HG02885 (cell line): ENCODE results near the gene CRELD2.

Experiments used
- ATAC-seq: cut with Tn5 transposase; IDR thresholded peaks from one replicate; pipeline ENCODE4 v1.9.1; 2021; ENCODE audit warnings: mild to moderate bottlenecking; ENCODE audit not compliant: unreplicated experiment, poor library complexity

The CRELD2 gene

GRCh38 chr22:49966041-49966773, 47.8 kb downstream of the CRELD2 start:
- ATAC-seq: no peak

- no peak for ATAC-seq
Measured at GRCh38 chr22:49966774-49967705, 48.6 kb downstream of the CRELD2 start.

DNA sequence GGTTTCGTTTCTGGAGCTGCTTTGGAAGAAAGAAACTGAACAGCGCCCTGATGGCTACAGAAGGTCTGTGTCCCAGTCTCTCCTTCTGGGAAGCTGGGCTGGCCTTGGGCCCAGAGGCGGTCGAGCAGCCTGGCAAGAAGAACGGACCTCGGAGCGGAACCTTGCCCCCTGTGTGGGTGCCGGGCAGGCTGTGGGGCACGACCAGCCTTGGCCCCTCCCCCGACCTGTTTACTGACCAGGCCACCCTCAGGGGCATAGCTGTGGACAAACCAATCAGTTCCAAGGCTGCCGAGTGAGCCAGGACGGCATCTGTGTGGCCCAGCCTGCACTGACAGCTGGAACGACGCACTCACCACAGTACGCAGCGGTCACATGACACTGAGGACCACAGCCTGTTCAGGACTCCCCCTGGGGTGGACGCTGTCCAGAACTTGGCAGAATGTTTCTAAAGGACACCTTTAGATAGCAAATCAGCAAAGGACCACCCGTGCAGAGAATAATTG, 49.3 kb downstream of the CRELD2 start:
- ATAC-seq: no peak

- no peak for ATAC-seq
Measured at GRCh38 chr22:49968313-49968830, 49.9 kb downstream of the CRELD2 start.

DNA sequence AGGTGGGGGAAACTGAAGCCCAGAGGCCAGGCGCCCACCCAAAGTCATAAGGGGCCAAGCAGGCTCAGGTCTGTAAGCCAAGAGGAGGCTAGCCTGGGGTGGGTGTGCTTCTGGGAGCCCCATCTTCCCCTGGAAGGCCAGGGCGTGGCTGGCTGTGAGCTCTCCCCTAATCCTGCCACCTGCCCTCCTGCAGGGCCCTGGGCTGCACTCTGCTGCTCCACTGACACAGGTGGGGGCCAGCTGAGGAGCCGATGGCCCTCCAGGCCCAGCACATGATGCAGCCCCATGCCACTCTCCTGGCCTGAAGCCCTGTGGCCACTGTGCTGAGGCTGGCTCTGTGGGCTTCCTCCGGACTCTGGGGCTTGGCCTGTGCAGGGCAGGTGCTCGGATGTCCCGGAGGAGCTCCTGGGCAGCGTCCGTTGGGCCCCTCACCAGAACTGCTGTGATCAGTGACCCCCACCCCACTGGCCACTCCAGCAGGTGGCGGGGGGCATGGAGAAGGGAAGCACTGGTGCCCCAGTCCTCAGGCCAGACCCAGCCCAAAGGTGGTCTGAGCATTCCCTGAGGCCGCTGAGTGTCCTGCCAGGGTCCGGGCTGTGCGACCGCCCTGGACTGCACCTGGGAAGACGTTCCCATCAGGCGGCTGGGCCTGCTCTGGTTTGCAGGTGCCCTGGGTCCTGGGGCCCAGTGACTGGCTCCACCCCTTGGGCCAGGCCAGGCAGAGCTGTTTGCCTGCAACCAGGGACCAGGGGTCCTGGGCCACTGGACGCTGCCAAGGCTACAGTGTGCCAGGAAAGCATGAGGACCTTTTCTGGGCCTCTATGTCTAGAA, 50.6 kb downstream of the CRELD2 start:
- no peak for ATAC-seq

DNA sequence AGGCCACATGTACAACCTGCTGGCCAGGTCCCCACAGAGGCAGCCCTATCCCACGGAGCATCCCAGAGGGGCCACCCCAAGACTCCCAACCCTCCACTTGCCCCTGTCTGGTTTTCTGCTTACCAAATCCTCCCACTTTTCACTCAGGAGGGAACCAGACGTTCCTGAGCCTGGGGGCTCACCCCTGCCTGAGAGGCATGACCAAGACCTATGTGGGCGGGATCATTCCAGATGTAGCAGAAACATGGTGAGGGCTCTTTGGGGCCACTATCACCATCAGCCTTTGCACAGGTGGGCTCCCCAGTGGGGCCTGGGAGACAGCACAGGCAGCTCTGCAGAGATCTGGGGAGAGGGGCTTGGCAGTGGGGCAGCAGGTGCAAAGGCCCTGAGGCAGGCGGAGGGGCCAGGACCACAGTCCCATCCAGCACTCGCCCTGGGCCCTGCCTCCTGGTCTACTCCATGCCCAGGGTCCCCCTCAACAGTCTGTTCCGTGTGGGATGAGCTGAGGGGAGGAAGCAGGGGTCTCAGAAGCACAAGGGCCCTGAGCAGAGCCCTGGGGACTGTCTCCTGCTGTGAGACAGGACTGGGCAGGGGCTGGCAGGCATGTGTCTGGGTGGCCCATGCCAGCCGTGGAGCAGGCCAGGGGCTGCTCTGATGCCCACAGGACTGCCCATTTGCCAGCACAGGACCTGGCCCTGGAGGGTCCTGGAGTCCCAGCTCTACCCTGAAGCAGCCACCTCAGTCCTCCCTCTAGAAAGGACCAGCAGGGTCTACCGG, 51.5 kb downstream of the CRELD2 start:
- ATAC-seq: no peak

- ATAC-seq: peak; percentile 63
Measured at GRCh38 chr22:49970528-49971231, 52.2 kb downstream of the CRELD2 start.

DNA sequence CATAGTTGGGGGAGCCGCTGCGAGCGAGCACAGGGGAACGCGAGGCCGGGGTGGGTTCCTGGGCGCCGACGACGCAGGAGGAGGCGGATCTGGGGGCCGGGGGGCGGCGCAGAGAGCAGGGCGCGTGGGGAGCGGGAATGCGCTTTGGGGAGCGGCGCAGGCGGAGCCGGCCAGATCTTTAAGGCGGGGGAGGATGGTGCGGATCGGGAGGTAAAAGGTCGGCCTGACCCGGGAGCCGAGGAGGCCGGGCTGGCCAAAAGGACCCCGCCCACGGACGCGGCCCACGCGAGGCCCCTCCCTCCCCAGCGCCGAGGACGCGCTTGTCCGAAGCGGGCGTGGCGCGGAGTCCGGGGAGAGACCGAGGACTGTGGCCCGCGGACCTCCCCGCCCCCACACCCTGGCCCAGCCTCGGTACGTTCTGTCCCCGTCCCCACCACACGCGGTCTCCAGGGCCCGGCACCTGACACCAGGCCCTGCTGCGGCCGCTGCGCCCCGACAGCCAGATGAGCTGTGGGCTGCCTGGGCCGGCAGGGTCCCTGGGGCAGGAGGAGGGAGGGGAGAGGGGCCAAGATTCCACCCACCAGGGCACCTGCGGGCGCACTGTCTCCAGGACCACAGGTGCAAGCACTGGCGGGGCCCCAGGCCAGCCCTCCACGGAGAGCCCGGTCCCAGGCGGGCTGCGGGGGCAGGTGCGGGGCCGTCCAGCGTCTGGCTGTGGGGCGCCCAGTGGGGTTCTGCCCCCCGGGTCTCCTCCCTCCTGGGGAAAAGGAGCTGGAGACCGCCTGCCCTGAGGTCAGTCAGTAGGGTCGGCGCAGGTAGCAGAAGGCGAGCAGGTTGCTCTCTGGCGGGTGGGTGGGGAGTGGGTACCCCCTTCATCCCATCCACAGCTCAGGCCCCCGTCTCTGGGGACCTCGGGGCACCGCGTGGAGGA, 53.1 kb downstream of the CRELD2 start:
- peak; percentile 33 for ATAC-seq

GRCh38 chr22:49972163-49973017, 54.0 kb downstream of the CRELD2 start:
- ATAC-seq: no peak

DNA sequence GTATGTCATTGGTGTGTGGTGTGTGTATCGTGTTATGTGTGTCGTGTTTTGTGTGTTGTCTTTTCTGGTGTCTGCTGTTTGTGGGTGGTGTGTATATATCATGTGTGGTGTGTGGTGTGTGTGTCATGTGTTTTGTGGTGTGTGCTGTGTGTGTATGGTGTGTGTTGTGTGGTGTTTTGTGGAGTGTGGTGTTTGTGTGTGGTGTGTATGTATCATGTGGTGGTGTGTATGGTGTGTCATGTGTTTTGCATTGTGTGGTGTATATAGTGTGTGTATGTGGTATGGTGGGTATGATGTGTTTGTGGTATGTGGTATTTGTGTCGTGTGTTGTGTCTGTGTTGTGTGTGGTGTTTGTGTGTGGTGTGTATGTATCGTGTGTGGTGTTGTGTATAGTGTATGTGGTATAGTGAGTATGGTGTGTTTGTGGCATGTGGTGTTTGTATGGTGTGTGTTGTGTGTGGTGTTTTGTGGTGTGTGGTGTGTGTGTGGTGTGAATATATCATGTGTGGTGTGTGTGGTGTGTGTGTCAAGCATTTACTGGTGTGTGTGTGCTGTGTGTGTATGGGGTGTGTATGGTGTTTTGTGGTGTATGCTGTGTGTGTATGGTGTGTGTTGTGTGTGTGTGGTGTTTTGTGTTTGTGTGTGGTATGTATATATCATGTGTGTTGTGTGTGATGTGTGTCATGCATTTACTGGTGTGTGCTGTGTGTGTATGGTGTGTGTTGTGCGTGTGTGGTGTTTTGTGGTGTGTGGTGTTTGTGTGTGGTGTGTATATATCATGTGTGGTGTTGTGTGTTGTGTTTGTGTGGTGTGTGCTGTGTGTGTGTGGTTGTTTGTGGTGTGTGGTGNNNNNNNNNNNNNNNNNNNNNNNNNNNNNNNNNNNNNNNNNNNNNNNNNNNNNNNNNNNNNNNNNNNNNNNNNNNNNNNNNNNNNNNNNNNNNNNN, 54.9 kb downstream of the CRELD2 start:
- ATAC-seq: no peak

DNA sequence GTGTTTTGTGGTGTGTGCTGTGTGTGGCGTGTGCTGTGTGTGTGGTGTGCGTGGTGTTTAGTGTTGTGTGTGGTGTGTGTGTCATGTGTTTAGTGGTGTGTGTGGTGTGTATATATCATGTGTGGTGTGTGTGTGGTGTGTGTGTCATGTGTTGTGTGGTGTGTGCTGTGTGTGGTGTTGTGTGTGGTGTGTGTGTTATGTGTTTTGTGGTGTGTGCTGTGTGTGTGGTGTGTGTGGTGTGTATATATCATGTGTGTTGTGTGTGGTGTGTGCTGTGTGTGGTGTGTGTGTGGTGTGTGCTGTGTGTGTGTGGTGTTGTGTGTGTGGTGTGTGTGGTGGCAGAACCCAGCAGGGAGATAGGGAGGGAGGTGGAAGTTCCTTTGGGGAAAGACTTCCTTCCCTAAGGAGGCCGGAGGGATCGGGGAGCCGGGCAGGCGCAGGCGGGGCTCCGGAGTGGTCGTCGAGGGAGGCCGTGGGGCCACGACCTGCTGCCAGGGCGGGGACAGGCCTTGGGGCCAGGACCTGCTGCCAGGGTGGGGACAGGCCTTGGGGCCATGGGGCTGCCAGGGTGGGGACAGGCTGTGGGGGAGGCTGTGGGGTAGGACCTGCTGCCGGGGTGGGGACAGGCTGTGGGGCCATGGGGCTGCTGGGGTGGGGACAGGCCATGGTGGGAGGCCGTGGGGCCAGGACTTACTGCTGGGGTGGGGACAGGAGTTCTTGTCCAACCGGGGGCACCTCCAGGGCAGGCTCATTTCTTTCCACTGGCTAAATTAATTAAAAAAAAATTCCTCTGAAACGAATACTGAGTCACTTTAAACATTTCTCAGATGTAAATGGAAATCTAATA, 57.3 kb downstream of the CRELD2 start:
- ATAC-seq: no peak

DNA sequence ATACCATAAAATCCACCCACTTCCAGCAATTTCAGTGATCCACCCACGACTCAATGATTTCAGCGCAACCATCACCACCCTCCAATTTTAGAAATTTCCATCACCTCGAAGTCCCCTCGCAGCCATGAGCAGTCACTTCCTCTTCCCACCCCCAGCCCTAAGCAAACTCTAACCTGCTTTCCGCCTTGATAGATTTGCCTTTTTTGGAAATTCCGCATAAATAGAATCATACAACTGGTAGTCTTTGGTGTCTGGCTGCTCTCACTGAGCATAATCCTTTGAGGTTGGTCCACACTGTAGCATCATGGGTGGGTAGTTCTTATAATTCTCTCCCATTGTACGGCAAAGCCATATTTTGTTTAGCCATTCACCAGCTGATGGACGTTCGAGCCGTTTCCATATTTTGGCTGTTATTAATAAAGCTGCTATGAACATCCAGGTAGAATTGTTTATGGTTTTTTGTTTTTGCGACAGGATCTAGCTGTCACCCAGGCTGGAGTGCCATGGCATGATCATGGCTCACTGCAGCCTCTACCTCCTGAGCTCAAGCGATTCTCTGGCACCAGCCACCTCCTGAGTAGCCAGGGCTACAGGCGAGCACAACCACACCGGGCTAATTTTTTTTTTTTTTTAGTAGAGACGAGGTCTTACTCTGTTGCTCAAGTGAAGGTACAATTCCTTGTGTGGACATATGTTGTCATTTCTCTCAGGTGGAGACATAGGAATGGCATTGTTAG, 58.2 kb downstream of the CRELD2 start:
- no peak for ATAC-seq
